Stimulated activated CD4-positive, alpha-beta T cell treated with anti-CD3 and anti-CD28 coated beads, Interleukin-4, amount 100 ng/mL, for 4 hours (primary cell): ENCODE measurements around the gene SDCCAG8.

ENCODE experiments used
- DNase-seq, 2 experiments: peaks; one replicate each; pipeline ENCODE4 v3.0.0-alpha.2; 2020

SDCCAG8 gene

DNA sequence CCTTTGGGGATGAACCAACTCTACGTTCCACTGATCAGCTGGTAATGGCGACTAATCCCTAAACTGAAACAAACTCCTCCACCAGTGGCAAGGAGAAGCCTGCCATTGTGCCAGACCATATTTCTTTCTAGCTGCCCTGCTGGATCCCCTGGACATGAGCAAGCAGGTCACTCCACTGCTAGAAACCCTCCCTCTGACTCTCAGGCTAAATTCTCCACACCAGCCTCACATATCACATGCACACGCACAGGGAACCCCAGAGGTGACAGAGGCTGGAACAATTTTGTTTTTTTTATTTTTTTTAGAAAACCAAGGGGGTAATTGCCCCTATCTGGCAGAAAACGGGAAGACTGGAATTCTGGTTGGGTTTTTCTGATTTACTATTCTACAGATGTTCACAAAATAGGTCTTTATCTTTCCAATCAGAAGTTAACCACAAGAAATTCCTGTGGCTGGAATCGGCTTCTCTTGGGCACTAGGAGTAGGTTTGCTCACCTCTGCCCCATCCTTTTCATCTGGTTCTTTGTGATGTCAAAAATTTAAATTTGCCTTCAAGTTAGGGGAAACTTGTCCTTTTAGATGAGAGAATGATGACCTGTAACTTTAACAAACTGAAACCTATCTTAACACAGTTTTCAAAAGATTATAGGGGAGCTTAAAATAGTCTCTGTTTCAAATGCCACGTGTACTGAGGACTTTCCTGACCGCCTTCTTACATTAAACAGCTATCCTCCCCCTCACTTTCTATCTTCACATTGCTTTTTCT, 258.1 kb downstream of the SDCCAG8 start:
- no peak for DNase-seq

DNA sequence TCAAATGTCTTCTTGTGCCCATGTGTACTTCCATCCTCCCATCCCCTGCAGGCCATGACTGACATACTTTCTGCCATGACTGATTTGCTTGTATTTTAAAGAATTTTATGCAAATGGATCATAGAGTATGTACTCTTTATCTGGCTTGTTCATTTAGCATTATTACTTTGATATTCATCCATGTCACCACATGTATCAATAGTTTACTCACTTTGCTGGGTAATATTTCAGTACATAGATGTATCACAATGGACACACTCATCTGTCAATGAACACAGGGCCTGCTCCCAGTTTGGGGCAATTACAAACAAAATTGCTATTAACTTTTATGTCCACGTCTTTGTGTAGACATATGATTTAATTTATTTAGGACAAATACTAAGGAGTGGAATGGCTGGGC, 259.1 kb downstream of the SDCCAG8 start:
- DNase-seq = no peak

DNA sequence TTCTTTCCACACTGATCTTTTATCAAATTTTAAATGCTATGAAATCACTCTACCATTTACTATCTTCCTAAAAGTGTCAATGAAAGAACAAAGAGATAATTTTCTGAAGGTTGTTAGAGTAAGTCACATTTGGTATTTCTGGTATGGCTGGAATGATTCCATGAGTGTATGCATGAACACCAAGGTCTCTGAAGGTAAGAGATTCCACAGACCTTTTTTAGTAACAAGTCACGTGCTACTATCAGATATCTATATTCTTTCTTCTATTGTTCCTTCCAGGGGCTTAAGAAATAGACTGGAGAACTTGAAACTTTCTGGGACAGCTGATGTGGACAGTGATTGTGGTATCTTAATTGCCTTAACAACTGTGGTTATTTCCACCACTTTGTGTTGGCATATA, 265.0 kb downstream of the SDCCAG8 start:
- DNase-seq = no peak

DNA sequence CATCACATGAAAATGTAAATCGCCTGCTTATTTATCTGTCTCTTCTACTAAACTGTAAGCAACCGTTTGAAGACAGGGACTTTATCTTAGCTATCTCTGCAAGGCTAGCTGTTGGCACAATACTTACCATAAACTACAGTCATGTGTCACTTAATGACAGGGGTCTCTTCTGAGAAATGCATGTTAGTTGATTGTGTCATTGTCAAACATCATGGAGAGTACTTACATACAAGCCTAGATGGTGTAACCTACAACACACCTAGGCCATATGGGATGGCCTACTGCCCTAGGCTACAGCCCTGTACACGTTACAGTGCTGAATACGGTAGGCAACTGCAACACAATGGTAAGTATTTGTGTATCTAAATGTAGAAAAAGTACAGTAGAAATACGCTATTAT, 267.9 kb downstream of the SDCCAG8 start:
- DNase-seq = no peak

DNA sequence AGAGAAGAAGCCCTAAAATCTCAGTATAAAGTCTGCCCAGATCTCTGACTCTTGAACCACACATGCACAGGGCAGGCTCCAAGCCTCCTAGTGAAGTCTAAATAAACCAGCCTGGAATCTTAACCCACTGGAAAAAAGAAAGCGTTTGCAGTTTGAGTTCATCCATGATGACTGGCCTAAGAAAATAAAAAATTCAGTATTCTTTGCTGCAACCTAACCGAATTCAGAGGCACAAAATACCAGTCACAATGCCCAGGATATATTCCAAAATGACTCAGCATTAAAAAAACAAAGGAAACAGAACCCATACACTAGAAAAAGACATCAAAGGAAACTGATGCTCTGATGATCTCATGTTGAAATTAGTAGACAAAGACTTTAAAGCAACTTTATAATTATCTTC, 269.2 kb downstream of the SDCCAG8 start:
- no peak for DNase-seq

DNA sequence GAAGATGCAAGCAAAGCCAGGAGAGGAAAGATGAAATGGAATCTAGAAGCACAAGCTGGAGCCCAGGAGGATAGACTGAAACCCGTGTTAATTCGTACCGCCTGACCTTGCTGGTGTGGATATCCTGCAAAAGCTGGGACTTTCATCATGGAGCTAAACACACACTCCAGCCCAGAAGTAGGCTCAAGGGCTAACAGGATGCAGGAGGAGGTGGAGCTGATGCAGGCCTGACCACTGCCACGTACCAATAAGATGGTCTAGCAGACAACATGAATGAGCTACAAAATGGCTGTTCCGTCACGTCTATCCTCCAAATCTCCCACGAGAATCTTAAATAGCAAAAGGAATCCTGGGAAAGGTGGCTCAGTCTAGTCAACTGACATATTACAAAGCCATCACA, 270.3 kb downstream of the SDCCAG8 start:
- DNase-seq = no peak

DNA sequence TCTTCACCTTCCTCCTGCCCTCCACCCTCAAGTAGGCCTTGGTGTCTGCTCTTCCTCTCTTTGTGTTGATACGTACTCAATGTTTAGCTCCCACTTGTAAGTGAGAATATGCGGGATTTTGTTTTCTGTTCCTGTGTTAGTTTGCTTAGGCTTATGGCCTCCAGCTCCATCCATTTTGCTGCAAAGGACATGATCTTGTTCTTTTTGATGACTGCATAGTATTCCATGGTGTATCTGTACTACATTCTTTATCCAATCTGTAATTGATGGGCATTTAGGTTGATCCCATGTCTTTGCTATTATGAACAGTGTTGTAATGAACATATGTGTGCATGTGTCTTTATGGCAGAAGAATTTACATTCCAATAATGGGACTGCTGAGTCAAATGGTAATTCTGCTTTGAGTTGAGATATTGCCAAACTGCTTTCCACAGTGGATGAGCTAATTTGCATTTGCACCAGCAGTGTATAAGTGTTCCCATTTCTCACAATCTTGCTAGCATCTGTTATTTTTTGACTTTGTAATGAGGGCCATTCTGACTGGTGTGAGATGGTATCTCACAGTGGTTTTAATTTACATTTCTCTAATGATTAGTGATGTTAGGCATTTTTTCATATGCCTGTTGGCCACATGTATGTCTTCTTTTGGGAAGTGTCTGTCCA, 272.7 kb downstream of the SDCCAG8 start:
- DNase-seq = no peak

DNA sequence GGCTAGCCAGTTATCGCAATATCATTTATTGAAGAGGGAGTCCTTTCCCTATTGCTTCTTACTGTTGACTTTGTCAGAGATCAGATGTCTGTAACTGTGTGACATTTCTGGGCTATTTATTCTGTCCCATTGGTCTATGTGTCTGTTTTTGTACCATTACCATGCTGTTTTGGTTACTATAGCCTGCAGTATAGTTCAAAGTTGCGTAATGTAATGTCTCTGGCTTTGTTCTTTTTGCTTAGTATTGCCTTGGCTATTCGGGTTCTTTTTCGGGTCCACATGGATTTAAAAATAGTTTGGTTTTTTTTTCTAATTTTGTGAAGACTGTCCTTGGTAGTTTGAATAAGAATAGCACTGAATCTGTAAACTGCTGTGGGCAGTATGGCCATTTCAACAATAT, 273.7 kb downstream of the SDCCAG8 start:
- no peak for DNase-seq

DNA sequence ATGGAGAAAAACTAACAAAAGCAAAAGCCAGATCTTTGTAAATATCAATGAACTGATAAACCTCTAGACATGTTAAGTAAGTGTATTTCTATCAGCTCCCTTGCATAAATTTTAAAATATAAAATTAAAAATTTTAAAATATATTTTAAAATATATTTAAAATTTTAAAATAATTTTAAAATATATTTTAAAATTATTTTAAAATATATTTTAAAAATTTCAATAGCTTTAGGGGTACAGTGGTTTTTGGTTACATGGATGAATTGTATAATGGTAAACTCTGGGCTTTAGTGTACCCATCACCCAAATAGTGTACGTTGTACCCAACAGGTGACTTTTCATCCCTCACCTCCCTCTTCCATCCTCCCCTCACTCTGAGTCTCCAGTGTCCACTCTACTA, 279.2 kb downstream of the SDCCAG8 start:
- no peak for DNase-seq

DNA sequence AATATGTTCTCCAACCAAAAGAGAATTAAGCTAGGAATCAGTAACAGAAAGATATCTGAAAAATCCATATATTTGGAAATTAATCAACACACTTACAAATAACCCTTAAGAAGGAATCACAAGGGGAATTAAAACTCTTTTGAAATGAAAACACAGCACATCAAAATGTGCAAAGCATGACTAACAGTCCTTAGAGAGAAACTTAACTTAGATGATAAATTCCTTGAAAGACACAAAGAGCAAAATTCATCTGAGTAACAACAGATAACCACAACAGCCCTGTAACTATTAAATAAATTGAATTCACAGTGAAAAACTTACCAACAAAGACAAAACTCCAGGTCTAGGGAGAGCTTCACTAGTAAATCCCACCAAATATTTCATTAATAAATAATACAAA, 283.8 kb downstream of the SDCCAG8 start:
- DNase-seq = no peak

DNA sequence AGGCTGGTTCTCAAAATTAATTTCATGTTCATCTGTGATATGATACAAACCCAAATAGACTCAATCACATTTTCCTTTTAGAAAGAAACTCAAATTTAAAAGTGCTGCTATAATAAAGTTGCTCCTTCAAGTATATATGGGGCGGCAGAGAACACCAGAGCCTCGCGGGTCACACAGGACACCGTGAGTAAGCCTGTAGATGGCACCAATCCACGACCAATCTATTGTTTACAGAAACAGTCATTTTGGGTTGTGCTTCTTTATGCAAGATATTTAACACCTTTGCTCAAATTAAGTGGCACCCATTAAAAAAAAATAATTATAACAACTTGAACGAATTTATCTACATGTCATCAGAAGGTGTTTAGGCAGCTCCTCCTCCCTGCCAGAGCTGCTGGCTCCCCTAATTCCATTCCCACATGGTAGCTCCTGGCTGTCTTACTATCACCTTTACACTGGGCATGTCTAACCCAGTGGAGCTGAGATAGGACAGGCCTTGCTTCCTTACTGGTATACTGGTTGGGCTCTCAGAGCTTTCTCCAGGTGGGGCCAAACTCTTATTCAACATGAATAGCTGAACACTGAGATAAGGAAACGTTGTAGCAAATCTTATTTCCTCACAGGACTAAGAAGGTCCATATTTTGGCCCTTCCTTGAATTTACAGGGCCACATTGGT, 287.0 kb downstream of the SDCCAG8 start:
- DNase-seq = no peak

DNA sequence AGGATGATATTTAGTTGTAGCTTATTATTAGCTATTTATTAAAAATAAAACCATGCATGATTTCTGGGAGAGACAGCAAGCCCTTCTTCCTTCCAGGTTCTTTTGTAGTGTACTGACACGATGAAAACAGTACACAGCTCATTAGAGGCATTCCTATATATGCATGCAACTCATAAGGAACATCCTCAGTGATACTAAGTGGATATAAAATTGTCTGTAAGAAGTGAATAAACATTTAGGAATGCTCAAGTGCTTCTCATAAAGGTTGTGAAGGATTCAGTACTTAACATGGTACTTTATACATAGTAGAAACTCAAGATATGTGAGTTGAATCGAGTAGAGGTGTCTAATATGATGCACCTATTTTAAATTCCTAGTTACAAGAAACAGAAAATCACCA, 287.7 kb downstream of the SDCCAG8 start:
- DNase-seq = no peak

DNA sequence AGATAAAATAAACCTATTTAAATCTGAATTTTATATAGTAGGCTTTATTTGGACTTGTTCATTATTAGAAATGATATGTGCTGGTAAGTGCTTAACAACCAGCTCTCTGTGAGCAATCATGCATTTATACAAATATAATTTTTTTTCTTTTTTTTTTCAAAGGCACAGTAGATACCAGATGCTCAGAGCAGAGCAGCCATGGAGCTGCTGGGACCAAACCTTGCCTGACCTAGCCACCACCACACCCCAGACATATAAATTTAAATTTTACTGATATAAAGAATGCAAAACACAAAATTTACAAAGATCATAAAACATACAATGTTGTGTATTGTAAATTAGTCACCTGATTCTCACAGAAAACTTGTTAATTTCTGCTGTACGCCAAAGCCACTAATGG, 290.6 kb downstream of the SDCCAG8 start:
- no peak for DNase-seq

DNA sequence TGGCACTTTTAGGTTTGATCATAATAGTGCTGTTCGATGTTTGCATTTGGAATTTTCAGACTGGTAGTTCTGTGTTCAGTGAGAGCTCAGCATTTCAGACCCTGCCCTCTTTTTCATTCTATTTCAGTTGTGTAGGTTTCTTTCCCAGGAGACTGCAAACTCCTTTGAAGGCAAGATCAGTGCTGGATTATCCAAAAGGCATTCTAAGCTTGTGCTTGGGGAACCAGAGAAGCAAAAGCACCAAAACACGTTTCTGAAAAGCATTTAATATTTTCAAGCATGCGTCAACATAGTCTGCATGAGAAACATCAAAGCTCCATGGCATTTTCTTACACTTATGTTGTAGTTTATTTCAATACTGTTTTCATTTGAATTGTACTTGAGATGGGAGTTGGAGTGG, 292.1 kb downstream of the SDCCAG8 start:
- DNase-seq = no peak

DNA sequence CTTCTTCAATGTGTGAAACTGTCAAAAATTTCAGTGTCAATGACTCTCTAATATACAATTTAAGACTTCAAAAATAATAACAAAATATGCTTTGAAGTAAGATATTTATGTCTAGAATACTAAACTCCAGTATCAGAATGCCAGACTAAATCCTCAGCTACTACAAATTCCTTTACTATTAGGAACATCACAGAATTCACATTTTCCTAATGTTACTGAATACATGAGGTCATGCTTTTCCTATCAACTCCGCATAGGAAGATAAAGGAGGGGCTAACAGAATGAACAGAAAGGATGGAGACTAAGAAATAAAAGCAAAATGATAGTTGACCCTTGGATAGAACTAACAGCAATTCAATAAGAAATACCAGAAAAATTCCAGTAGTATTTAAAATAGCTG, 292.7 kb downstream of the SDCCAG8 start:
- no peak for DNase-seq

DNA sequence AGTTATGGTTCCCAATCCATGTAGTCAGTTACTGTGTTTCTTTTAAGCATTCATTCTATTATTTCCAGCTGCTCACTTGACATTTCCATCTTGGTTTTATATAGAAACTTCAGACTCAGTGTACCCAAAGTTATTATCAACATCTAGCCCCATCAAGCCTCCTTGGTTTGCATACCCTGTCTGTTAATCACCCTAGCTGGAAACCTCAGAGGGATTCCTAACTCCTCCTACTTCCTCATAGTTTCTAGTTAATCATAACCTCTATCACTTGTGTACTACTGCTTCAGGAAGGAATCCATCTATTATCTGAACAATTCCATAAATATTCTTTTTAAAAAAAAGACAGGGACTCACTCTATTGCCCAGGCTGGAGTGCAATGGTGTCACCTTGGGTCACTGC, 293.3 kb downstream of the SDCCAG8 start:
- DNase-seq = no peak
